ENCODE data around the gene STPG3. TPM values are rescaled to one million over a fixed set of nuclear protein-coding genes. Genes with fewer than 3 reads are reported as not detected.

Gene STPG3
- total and polyA plus RNA-seq, 5 donors from 2014 or later: not detected

DNA sequence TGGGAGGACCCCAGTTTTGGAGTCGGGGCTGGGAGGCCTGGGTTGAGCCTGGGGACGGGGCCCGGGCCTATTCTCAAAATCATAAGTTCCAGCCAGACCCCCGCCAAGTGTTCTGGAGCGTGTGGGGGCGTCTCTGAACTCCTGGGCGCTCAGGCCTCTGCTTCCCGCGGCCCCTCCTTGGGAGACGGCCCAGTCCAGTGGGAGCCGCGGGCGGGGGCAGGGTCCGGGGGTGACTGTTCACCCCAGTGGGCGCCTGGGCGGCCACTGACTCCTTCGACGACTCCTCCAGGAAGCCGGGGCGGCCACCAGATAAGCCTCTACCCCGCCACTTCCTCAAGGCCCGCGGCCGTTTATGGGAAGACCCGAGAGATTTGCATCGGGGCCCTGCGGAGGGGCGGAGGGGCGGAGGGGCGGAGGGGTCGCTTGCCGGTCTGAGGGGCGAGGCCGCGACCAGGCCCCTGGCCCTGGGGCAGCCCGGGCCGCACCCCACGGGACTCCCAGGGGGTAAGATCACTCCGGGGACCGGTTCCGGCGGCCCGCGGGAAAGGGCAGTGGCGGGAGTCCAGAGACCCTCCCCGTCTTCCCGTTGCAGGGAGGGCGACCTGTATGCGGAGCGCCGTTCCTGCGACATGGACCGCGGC lies 27.1 kb downstream of the STPG3 start:
- peaks cover 0 to 25% (median 3%) of the 10 kb centered on the region in 4 donors for H3K4me1 Mint-ChIP-seq
- H3K27me3 ChIP-seq (ENCODE audit: control insufficient read depth, insufficient read depth, low read length): no peaks in the 10 kb centered on the region
- H3K9me3 Mint-ChIP-seq: no peaks in the 10 kb centered on the region
- H3K27ac ChIP-seq (ENCODE audit: insufficient read depth, low read length, poor library complexity, severe bottlenecking): peak overlapping the region; percentile 60
- peak overlapping the region in 2 of 3 donors; percentile 41 to 96 for H3K27ac Mint-ChIP-seq
- no peaks in the 10 kb centered on the region for H3K9me3 ChIP-seq (ENCODE audit: control insufficient read depth in 2 of 2, low read length in 2 of 2)
- peaks cover 3% of the 10 kb centered on the region for H3K36me3 ChIP-seq (ENCODE audit: control insufficient read depth, insufficient read depth, low read length)
- ATAC-seq (ENCODE audit: low read depth in 2 of 2) (no peak), DNase-seq (peak in 1 of 3 donors; percentile 43)
- no peak overlapping the region for H3K4me3 ChIP-seq (ENCODE audit: low read depth, low read length)
- H3K27me3 Mint-ChIP-seq: no peaks in the 10 kb centered on the region
- H3K4me1 ChIP-seq (ENCODE audit: control insufficient read depth, insufficient read depth, low read length, poor library complexity, severe bottlenecking): peaks cover 29% of the 10 kb centered on the region
- H3K4me3 Mint-ChIP-seq: peak overlapping the region; percentile 82 to 93 (median 86)
- no peaks in the 10 kb centered on the region for H3K36me3 Mint-ChIP-seq

DNA sequence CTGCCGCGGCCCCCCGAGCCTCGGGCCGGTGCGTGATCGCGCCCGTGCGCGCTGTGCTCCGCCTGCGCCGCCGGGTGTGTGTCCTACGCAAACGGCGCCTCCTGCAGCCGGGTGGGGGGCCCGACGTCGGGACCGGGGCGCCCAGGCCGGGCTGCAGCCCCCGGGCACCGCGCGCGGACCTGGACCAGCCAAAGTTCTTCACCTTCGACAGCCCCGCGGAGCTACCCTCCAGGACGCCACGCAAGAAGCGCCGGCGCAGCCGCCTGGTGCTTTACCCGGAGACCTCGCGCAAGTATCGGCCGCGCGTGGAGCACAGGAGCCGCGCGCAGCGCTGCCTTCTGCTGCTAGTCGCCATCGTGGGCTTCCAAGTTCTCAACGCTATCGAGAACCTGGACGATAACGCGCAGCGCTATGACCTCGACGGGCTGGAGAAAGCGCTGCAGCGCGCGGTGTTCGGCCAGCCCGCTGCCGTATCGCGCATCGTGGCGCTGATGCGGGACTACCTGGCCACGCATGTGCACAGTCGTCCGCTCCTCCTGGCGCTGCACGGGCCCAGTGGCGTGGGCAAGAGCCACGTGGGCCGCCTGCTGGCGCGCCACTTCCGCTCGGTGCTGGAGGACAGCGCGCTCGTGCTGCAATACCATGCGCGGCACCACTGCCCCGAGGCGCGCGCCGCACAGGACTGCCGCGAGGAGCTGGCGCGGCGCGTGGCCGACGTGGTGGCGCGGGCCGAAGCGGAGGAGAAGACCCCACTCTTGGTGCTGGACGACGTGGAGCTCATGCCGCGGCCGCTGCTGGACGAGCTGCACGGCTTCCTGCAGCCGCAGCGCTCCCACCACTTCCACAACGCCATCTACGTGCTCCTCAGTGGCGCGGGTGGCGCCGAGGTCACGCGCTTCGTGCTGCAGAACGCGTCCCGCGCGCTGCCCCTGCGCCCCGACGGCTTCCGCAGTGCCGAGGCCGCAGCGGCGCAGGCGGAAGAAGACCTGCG lies 27.9 kb downstream of the STPG3 start:
- Mint-ChIP-seq H3K36me3 (no peaks in the 10 kb centered on the region), H3K4me3 (peak overlapping the region in 2 of 4 donors; percentile 5 to 28), H3K4me1 (peaks cover 0 to 25% (median 3%) of the 10 kb centered on the region in 4 donors), H3K9me3 (no peaks in the 10 kb centered on the region), H3K27me3 (no peaks in the 10 kb centered on the region), H3K27ac (no peak overlapping the region)
- H3K36me3 ChIP-seq (ENCODE audit: control insufficient read depth, insufficient read depth, low read length): peaks cover 3% of the 10 kb centered on the region
- H3K9me3 ChIP-seq (ENCODE audit: control insufficient read depth in 2 of 2, low read length in 2 of 2): no peaks in the 10 kb centered on the region
- H3K4me1 ChIP-seq (ENCODE audit: control insufficient read depth, insufficient read depth, low read length, poor library complexity, severe bottlenecking): peaks cover 29% of the 10 kb centered on the region
- H3K27me3 ChIP-seq (ENCODE audit: control insufficient read depth, insufficient read depth, low read length): no peaks in the 10 kb centered on the region
- ATAC-seq (ENCODE audit: low read depth in 2 of 2): no peak
- DNase-seq: no peak
- no peak overlapping the region for H3K4me3 ChIP-seq (ENCODE audit: low read depth, low read length)
- H3K27ac ChIP-seq (ENCODE audit: insufficient read depth, low read length, poor library complexity, severe bottlenecking): no peak overlapping the region

DNA sequence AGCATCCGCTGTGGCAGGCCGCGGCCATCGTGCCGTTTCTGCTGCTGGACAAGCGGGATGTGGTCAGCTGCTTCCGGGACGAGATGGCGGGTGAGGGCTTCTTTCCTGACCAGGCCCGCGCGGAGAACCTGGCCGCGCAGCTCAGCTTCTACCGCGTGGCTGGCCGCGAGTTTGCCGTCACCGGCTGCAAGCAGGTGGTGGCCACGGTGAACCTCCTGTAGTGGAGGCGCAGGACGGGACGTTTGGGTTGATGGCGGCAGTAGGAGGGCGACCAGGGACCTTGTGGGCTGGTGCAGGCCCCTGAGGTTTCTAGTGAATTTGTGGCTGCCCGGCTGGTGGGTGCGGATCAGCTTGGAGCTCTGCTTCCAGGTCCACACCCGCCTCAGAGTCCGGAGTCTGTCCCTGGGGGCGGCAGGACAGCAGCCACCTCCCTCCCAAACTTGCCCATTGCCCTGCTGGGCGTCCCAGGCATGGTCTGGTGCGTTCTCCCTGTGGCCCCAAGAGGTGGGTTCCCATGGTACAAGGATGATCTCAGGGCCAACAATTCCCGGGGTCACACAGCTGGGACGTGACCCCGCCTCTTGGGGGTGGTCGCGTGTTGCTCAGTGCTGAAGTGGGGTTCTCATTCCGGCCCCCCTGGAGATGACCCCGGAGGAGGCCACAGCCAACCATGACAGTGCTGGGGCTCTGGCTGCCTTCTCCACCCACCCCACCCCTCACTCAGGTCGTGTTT lies 28.8 kb downstream of the STPG3 start:
- H3K27ac ChIP-seq (ENCODE audit: insufficient read depth, low read length, poor library complexity, severe bottlenecking): no peak overlapping the region
- H3K4me1 ChIP-seq (ENCODE audit: control insufficient read depth, insufficient read depth, low read length, poor library complexity, severe bottlenecking): peaks cover 29% of the 10 kb centered on the region
- peaks cover 3% of the 10 kb centered on the region for H3K36me3 ChIP-seq (ENCODE audit: control insufficient read depth, insufficient read depth, low read length)
- H3K27me3 ChIP-seq (ENCODE audit: control insufficient read depth, insufficient read depth, low read length): no peaks in the 10 kb centered on the region
- no peaks in the 10 kb centered on the region for H3K36me3 Mint-ChIP-seq
- H3K4me3 Mint-ChIP-seq: peak overlapping the region in 3 of 4 donors; percentile 29 to 56 (median 47)
- no peak for ATAC-seq (ENCODE audit: low read depth in 2 of 2)
- H3K9me3 Mint-ChIP-seq: no peaks in the 10 kb centered on the region
- H3K27me3 Mint-ChIP-seq: no peaks in the 10 kb centered on the region
- H3K27ac Mint-ChIP-seq: no peak overlapping the region
- H3K4me1 Mint-ChIP-seq: peaks cover 0 to 25% (median 3%) of the 10 kb centered on the region in 4 donors
- H3K9me3 ChIP-seq (ENCODE audit: control insufficient read depth in 2 of 2, low read length in 2 of 2): no peaks in the 10 kb centered on the region
- no peak for DNase-seq
- H3K4me3 ChIP-seq (ENCODE audit: low read depth, low read length): no peak overlapping the region

DNA sequence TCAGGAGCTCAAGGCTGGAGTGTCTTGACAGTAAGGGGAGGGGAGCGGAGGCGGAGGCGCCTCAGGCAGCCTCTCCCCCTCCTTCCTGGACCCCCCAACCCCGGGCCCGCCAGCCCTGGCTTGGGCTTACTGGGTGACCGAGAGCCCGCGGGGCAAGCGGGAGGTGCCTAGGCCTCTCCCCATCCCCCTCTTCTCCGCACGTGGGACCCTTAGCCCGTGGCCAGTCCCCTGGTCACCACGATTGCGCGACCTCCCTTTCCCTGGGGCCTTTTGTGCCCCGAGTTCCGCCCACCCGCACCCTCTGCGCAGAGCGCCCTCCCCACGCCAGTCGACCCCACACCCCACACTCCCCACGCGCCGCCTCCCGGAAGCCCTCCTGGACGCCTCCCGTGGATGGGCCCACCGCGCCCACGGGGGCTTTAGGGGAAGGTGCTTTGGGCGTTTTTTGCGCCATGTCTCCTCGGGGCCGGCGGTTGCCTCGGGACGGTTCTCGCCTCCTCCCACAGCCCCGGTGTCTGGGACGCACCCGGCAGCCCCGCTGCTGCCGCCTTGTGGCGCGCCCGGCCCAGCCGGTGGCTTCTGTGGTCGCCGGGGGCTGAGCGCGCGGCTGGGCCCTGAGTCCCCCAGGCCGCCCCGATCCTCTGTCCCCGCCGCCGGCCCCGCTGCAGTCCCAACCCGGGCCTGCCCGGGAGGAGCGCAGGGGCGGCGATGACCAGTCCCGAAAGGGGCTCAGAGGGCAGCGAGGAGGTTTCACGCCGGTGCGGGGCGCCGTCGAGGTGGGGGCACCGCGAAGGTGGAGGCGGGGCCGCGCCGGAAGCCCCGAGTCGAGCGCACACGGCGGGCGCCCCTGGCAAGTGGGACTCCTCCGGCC lies 29.6 kb downstream of the STPG3 start:
- no peak overlapping the region for H3K27ac Mint-ChIP-seq
- H3K27me3 Mint-ChIP-seq: peaks cover 3% of the 10 kb centered on the region
- Histone ChIP-seq H3K36me3 (ENCODE audit: control insufficient read depth, insufficient read depth, low read length) (peaks cover 3% of the 10 kb centered on the region), H3K27ac (ENCODE audit: insufficient read depth, low read length, poor library complexity, severe bottlenecking) (no peak overlapping the region), H3K27me3 (ENCODE audit: control insufficient read depth, insufficient read depth, low read length) (no peaks in the 10 kb centered on the region), H3K9me3 (ENCODE audit: control insufficient read depth in 2 of 2, low read length in 2 of 2) (no peaks in the 10 kb centered on the region), H3K4me3 (ENCODE audit: low read depth, low read length) (no peak overlapping the region), H3K4me1 (ENCODE audit: control insufficient read depth, insufficient read depth, low read length, poor library complexity, severe bottlenecking) (peaks cover 29% of the 10 kb centered on the region)
- H3K4me1 Mint-ChIP-seq: peaks cover 0 to 19% (median 3%) of the 10 kb centered on the region in 4 donors
- DNase-seq (peak in 1 of 3 donors; percentile 28), ATAC-seq (ENCODE audit: low read depth in 2 of 2) (peak; percentile 16 to 19)
- no peak overlapping the region for H3K4me3 Mint-ChIP-seq
- no peaks in the 10 kb centered on the region for H3K36me3 Mint-ChIP-seq
- no peaks in the 10 kb centered on the region for H3K9me3 Mint-ChIP-seq

DNA sequence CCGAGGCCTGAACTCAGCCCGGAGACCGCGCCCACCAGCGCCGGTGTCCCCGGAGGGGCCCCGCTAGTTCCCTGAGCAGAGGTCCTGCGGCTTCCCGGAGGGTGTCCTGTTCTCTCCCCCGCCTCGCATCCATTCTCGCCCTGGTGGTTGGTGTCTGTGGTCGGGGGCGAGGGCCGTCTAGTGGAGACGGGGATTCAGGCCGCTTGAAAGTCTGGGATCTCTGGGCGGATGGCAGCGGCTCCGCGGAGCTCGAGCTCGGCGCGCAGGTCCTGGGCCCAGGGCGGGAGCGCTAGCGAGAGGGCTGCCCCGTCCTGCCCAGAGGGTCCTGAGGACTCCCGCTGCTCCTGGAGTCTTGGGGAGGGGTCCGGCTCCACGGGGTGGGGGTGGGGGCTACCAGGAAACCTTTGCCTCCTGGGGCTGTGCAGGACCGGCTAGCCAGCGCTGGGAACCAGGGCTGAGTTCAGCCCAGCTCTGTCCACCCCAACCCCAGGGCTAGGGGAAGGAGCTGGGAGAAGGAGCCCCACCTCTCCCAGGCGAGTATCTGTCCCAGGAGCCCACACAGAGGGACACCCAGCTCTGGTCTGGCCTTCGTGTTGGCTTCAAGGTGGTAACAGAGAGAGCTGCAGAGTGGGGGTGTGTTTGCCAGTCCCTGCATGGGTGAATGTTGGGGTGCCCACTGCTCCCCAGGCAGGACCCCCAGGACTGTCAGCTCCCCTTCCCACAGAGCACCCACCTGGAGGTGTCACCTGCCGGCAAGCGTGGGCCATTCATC lies 30.4 kb downstream of the STPG3 start:
- Mint-ChIP-seq H3K4me3 (peak overlapping the region in 1 of 4 donors; percentile 66), H3K27ac (no peak overlapping the region), H3K27me3 (peaks cover 4% of the 10 kb centered on the region), H3K36me3 (no peaks in the 10 kb centered on the region), H3K9me3 (no peaks in the 10 kb centered on the region), H3K4me1 (peaks cover 0 to 16% (median 3%) of the 10 kb centered on the region in 4 donors)
- Histone ChIP-seq H3K4me1 (ENCODE audit: control insufficient read depth, insufficient read depth, low read length, poor library complexity, severe bottlenecking) (peaks cover 28% of the 10 kb centered on the region), H3K36me3 (ENCODE audit: control insufficient read depth, insufficient read depth, low read length) (peaks cover 3% of the 10 kb centered on the region), H3K9me3 (ENCODE audit: control insufficient read depth in 2 of 2, low read length in 2 of 2) (no peaks in the 10 kb centered on the region), H3K27ac (ENCODE audit: insufficient read depth, low read length, poor library complexity, severe bottlenecking) (no peak overlapping the region), H3K27me3 (ENCODE audit: control insufficient read depth, insufficient read depth, low read length) (no peaks in the 10 kb centered on the region), H3K4me3 (ENCODE audit: low read depth, low read length) (no peak overlapping the region)
- DNase-seq (no peak), ATAC-seq (ENCODE audit: low read depth in 2 of 2) (no peak)

DNA sequence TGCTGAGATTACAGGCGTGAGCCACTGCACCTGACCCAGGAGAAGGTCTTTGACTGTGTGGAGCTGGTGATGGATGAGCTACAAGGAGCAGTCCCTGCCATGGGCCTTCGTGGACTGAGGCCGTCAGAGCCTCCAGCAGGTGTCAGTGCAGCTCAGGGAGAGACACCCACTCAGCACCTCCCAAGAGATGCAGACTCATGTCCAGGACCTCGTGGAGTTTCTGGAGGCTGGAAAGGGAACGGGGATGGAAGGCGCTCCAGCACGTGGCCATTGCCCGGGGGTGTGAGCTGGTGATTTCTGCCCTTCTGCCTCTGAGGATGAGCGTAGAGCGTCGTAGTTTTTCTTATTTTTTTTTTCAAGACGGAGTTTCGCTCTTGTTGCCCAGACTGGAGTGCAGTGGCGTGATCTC lies 35.9 kb downstream of the STPG3 start:
- H3K4me3 Mint-ChIP-seq: no peak overlapping the region
- H3K9me3 ChIP-seq (ENCODE audit: control insufficient read depth in 2 of 2, low read length in 2 of 2): no peaks in the 10 kb centered on the region
- peaks cover 8% of the 10 kb centered on the region for H3K27me3 Mint-ChIP-seq
- ATAC-seq (ENCODE audit: low read depth in 2 of 2): peak; percentile 47 to 55
- H3K36me3 Mint-ChIP-seq: no peaks in the 10 kb centered on the region
- no peaks in the 10 kb centered on the region for H3K4me1 ChIP-seq (ENCODE audit: control insufficient read depth, insufficient read depth, low read length, poor library complexity, severe bottlenecking)
- no peak overlapping the region for H3K4me3 ChIP-seq (ENCODE audit: low read depth, low read length)
- no peaks in the 10 kb centered on the region for H3K27me3 ChIP-seq (ENCODE audit: control insufficient read depth, insufficient read depth, low read length)
- peaks cover 0 to 2% (median 0%) of the 10 kb centered on the region in 7 donors for H3K9me3 Mint-ChIP-seq
- H3K4me1 Mint-ChIP-seq: peaks cover 0 to 3% (median 0%) of the 10 kb centered on the region in 4 donors
- peak in 1 of 3 donors; percentile 59 for DNase-seq
- H3K27ac ChIP-seq (ENCODE audit: insufficient read depth, low read length, poor library complexity, severe bottlenecking): no peak overlapping the region
- no peaks in the 10 kb centered on the region for H3K36me3 ChIP-seq (ENCODE audit: control insufficient read depth, insufficient read depth, low read length)
- no peak overlapping the region for H3K27ac Mint-ChIP-seq

All from CD4-positive, CD25-positive, alpha-beta regulatory T cell (primary cell).